ENCODE results near the gene SPTBN5.

DNA sequence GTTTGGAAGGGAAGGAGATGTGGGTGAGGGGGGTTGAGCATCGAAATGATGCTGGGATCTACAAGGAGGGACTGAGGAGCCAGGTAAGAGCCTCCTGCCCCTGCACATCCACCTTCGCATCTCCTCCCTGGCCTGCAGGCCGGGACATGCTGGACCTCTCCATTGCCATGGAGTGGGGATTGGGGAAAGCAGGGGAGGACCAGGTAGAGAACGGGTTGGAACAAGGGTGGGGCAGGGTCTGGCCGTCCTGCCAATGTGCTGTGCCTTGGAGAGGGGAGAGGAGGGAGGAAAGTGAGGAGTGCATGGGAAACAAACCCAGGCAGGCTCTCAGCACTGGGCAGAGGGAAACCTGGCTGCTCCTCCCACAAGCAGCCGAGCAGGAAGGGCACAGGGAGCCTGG, 44.6 kb downstream of the SPTBN5 start:
- no peak for TF ChIP-seq CTCF (conservative IDR thresholded peaks at IDR 0.05 in 1 of 2, IDR thresholded peaks at IDR 0.05 in 1 of 2; ENCODE audit: extremely low read depth in 1 of 2, insufficient read depth in 1 of 2, low read depth in 1 of 2, low read length in 2 of 2)
- TF ChIP-seq EZH2 (IDR thresholded peaks at IDR 0.05; ENCODE audit: borderline replicate concordance, low read length): no peak
